Measurements from ENCODE around the gene AREL1. TPM values are rescaled to one million over a fixed set of nuclear protein-coding genes. Genes with fewer than 3 reads are reported as not detected.

AREL1 gene
- total and polyA plus RNA-seq, 2 donors (not counting 3 experiments of a cell fraction or from before 2014, with no cell fraction given) = 46.4 to 67.2 TPM

DNA sequence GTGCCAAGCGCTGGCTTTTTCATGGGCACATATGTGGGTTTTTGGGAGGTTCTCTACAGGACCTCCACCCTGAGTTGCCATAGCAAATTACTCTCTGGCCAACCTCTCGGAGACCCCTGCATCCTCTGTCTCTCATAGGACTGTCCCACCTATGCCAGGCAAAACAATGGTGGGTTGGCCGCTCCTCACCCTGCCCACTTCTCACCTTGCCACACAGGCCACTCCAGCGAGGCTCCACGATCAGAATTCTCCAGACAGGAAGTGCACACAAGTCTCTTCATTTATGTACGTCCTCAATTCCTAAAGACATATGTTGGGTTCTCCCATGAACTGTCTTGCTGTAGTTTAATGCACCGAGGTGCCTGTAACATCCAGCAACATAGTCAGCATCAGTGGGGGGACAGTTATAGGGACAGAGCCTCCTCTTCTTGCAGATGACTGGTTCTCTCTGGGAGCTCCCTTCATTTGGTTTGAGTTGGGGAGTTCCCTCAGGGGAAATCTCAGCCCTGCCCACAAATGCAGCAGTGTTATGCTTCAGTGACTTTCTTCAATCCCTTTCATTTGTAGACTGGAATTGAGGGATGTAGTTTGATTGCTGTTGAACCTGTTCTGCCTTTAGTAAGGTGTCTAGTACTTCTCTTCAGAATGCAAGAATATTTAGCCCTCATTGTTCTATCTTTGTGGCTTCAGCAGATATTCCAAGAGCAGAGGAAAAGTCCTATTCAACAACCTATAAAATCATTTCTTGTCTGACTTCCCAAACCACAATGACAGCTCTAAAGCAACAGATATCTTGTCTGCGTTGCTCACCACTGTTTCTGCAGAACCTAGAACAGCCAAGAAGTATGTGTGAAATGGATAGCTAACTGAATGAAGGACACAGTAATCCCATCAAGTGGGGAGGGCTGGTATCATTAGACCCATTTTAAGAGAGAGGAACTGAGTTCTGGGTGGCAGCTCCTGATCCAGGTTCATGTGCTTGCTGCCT lies 98.1 kb downstream of the AREL1 start:
- ChIA-PET CTCF (interaction anchor here (1.2 to 7.8 kb wide), 5 partner anchors 18 to 189 kb away, joined by 3 to 74 read pairs (median 24); no protein-coding TSS in a partner anchor), POLR2A (no interaction called here)
- H2AFZ ChIP-seq (ENCODE audit: low read depth, low read length) = no peak overlapping the region
- H4K20me1 ChIP-seq (replicated peaks; ENCODE audit: control insufficient read depth, extremely low read depth, insufficient read depth, low read length) = no peaks in the 10 kb centered on the region
- H3K27me3 ChIP-seq (ENCODE audit: control insufficient read depth in 2 of 2, insufficient read depth in 2 of 2, low read length in 2 of 2) = no peaks in the 10 kb centered on the region
- FAIRE-seq = peak; percentile 46
- no TSS peak for BruUV-seq (replicated peaks)
- H3K9ac ChIP-seq (replicated peaks; ENCODE audit: extremely low read depth, insufficient read depth, low read length) = no peak overlapping the region
- no peak overlapping the region for H3K4me2 ChIP-seq (ENCODE audit: insufficient read depth, low read length)
- no peaks in the 10 kb centered on the region for H3K36me3 ChIP-seq (ENCODE audit: control insufficient read depth in 2 of 2, extremely low read depth in 1 of 2, insufficient read depth in 2 of 2, low read length in 2 of 2)
- no peaks in the 10 kb centered on the region for H3K9me3 ChIP-seq (replicated peaks; ENCODE audit: control insufficient read depth, insufficient read depth, low read length)
- no peak overlapping the region for H3K4me3 ChIP-seq (replicated peaks in 1 of 3; ENCODE audit: insufficient read depth in 1 of 3, low read depth in 1 of 3, low read length in 3 of 3)
- no peak for DNase-seq (ENCODE audit: low read depth, low spot score)
- dilution Hi-C loops (cut with MboI; ENCODE audit: extremely low pct_ligation_motif_present, low sequenced_read_pairs) (no loop called here), intact Hi-C loops (cut with micrococcal nuclease) (loop anchor here (5.0 kb wide), 1 partner anchor 372 kb away; no protein-coding TSS in a partner anchor)
- TF ChIP-seq EZH2 (IDR thresholded peaks at IDR 0.05; ENCODE audit: borderline replicate concordance, low read depth, low read length, severe bottlenecking) (no peak), CTCF (IDR thresholded peaks at IDR 0.05; ENCODE audit: extremely low read depth in 1 of 2, insufficient read depth in 1 of 2, low read depth in 1 of 2, low read length in 2 of 2) (no peak)
- H3K4me1 ChIP-seq (ENCODE audit: control insufficient read depth, extremely low read depth, insufficient read depth, low read length) = peaks cover 70% of the 10 kb centered on the region
- no peaks in the 10 kb centered on the region for H3K9me1 ChIP-seq (replicated peaks; ENCODE audit: control insufficient read depth, extremely low read depth, insufficient read depth, low read length)
- peak overlapping the region; percentile 98 for H3K27ac ChIP-seq (ENCODE audit: insufficient read depth, low read depth, low read length)
- H3K79me2 ChIP-seq (ENCODE audit: control insufficient read depth, insufficient read depth, low read length) = peaks cover 54% of the 10 kb centered on the region
